GM18858 (cell line): ENCODE results near the gene SCYGR7.
"Not testable (repeated sequence)": the region's sequence is repeated elsewhere in the genome, so short reads cannot be mapped to it uniquely, and the experiment has no call there.

Source experiments
- ATAC-seq: cut with Tn5 transposase; IDR thresholded peaks from one replicate; pipeline ENCODE4 v1.9.1; 2021; ENCODE audit not compliant: unreplicated experiment

The SCYGR7 gene

GRCh38 chr2:227756261-227756660 lies 28.1 kb downstream of the SCYGR7 start:
- not testable (repeated sequence) for ATAC-seq

- ATAC-seq, result no peak
Observed at GRCh38 chr2:227759411-227760118, 31.4 kb downstream of the SCYGR7 start.

GRCh38 chr2:227761740-227762476 lies 33.8 kb downstream of the SCYGR7 start:
- no peak for ATAC-seq

- no peak for ATAC-seq
Observed at GRCh38 chr2:227765788-227766372, 37.7 kb downstream of the SCYGR7 start.

GRCh38 chr2:227766373-227766883 lies 38.3 kb downstream of the SCYGR7 start:
- peak; percentile 99 for ATAC-seq

- ATAC-seq, result no peak
Observed at GRCh38 chr2:227767830-227768229, 39.7 kb downstream of the SCYGR7 start.

- ATAC-seq, result no peak
Observed at GRCh38 chr2:227772197-227772661, 44.1 kb downstream of the SCYGR7 start.

GRCh38 chr2:227772932-227773331 lies 44.8 kb downstream of the SCYGR7 start:
- no peak for ATAC-seq

- ATAC-seq, result no peak
Observed at GRCh38 chr2:227774011-227774624, 46.0 kb downstream of the SCYGR7 start.

GRCh38 chr2:227774895-227775842 lies 47.0 kb downstream of the SCYGR7 start:
- no peak for ATAC-seq
